Mesothelial cell of epicardium (in vitro differentiated cells): ENCODE data around the gene KCNIP4. TPM values are rescaled to one million over a fixed set of nuclear protein-coding genes. Genes with fewer than 3 reads are reported as not detected.
"Not testable (repeated sequence)": the region's sequence is repeated elsewhere in the genome, so short reads cannot be mapped to it uniquely, and the experiment has no call there.

ENCODE experiments used
- DNase-seq, 2 experiments: peaks; one replicate each; pipeline ENCODE4 v3.0.0; 2021; ENCODE audit warnings: low spot score in 2 of 2; ENCODE audit not compliant: unreplicated experiment in 2 of 2
- H3K27ac Mint-ChIP-seq: 2 replicates; pipeline ENCODE4 v1.8.0; 2021; ENCODE audit warnings: mixed read lengths
- H3K27me3 Mint-ChIP-seq: 2 replicates; pipeline ENCODE4 v1.8.0; 2021; ENCODE audit warnings: low read depth, mixed read lengths
- H3K36me3 Mint-ChIP-seq: 2 replicates; pipeline ENCODE4 v1.8.0; 2021; ENCODE audit warnings: mixed read lengths
- H3K4me1 Mint-ChIP-seq: 2 replicates; pipeline ENCODE4 v1.8.0; 2021; ENCODE audit warnings: mixed read lengths
- H3K4me3 Mint-ChIP-seq: 2 replicates; pipeline ENCODE4 v1.8.0; 2021; ENCODE audit warnings: mild to moderate bottlenecking, moderate library complexity, mixed read lengths
- H3K9me3 Mint-ChIP-seq: 2 replicates; pipeline ENCODE4 v1.8.0; 2021; ENCODE audit warnings: mixed read lengths
- CTCF ChIP-seq: fragments of 200-600 bp; sonication (generic); IDR thresholded peaks from one replicate; pipeline ENCODE4 v1.5.0; 2021; ENCODE audit warnings: antibody characterized with exemption; ENCODE audit not compliant: unreplicated experiment
- total RNA-seq: library from RNA; stranded (reverse); gene quantifications from 3 replicates; pipeline ENCODE4 v1.2.1, GENCODE V29; 2021

Gene KCNIP4
- total RNA-seq, 1 donor from 2014 or later = 3.0 TPM

GRCh38 chr4:20760053-20760452, 1188.5 kb downstream of the KCNIP4 start:
- H3K9me3 Mint-ChIP-seq = no peaks in the 10 kb centered on the region
- no peaks in the 10 kb centered on the region for H3K27me3 Mint-ChIP-seq

GRCh38 chr4:20754036-20754435, 1194.5 kb downstream of the KCNIP4 start:
- no peaks in the 10 kb centered on the region for H3K9me3 Mint-ChIP-seq
- TF ChIP-seq CTCF = no peak
- DNase-seq = no peak
- no peak overlapping the region for H3K4me3 Mint-ChIP-seq
- H3K27me3 Mint-ChIP-seq = no peaks in the 10 kb centered on the region
- peaks cover 12% of the 10 kb centered on the region for H3K36me3 Mint-ChIP-seq
- H3K4me1 Mint-ChIP-seq = peaks cover 10% of the 10 kb centered on the region
- H3K27ac Mint-ChIP-seq = no peak overlapping the region

More at GRCh38 chr4:20760053-20760452, 1188.5 kb downstream of the KCNIP4 start:
- Mint-ChIP-seq H3K4me1 (no peaks in the 10 kb centered on the region), H3K36me3 (no peaks in the 10 kb centered on the region), H3K27ac (no peak overlapping the region), H3K4me3 (no peak overlapping the region)
- no peak for TF ChIP-seq CTCF
- no peak for DNase-seq

- no peak for DNase-seq
Measured at GRCh38 chr4:20752641-20753040, 1195.9 kb downstream of the KCNIP4 start.

GRCh38 chr4:20746000-20746399, 1202.6 kb downstream of the KCNIP4 start:
- H3K27ac Mint-ChIP-seq, DNase-seq, H3K27me3 Mint-ChIP-seq, H3K4me3 Mint-ChIP-seq, H3K4me1 Mint-ChIP-seq: not testable (repeated sequence)
- H3K36me3 Mint-ChIP-seq = peaks cover 31% of the 10 kb centered on the region
- peaks cover 30% of the 10 kb centered on the region for H3K9me3 Mint-ChIP-seq

More at GRCh38 chr4:20752641-20753040, 1195.9 kb downstream of the KCNIP4 start:
- no peak for TF ChIP-seq CTCF
- Mint-ChIP-seq H3K9me3 (no peaks in the 10 kb centered on the region), H3K27ac (peak overlapping the region; percentile 74), H3K27me3 (no peaks in the 10 kb centered on the region), H3K4me3 (no peak overlapping the region), H3K4me1 (peaks cover 10% of the 10 kb centered on the region), H3K36me3 (peaks cover 12% of the 10 kb centered on the region)

GRCh38 chr4:20735931-20736330, 1212.6 kb downstream of the KCNIP4 start:
- Mint-ChIP-seq H3K4me3 (no peak overlapping the region), H3K4me1 (no peaks in the 10 kb centered on the region), H3K36me3 (peaks cover 63% of the 10 kb centered on the region), H3K9me3 (peaks cover 41% of the 10 kb centered on the region), H3K27me3 (no peaks in the 10 kb centered on the region), H3K27ac (no peak overlapping the region)
- no peak for DNase-seq
- TF ChIP-seq CTCF = no peak

GRCh38 chr4:20724915-20725314, 1223.7 kb downstream of the KCNIP4 start:
- no peaks in the 10 kb centered on the region for H3K4me1 Mint-ChIP-seq
- no peak overlapping the region for H3K4me3 Mint-ChIP-seq
- no peak overlapping the region for H3K27ac Mint-ChIP-seq
- peaks cover 52% of the 10 kb centered on the region for H3K36me3 Mint-ChIP-seq
- TF ChIP-seq CTCF = no peak
- peaks cover 23% of the 10 kb centered on the region for H3K9me3 Mint-ChIP-seq
- no peak for DNase-seq
- H3K27me3 Mint-ChIP-seq = no peaks in the 10 kb centered on the region
